AG20443 (cell line): Measurements from ENCODE around the gene AKAP6.
A peak's percentile ranks its signal among the peaks of the same experiment; 100 is the strongest.

Experiments used
- DNase-seq: peaks from one replicate; pipeline ENCODE4 v3.0.0; 2012; ENCODE audit warnings: low spot score, mixed read lengths

AKAP6 gene

DNA sequence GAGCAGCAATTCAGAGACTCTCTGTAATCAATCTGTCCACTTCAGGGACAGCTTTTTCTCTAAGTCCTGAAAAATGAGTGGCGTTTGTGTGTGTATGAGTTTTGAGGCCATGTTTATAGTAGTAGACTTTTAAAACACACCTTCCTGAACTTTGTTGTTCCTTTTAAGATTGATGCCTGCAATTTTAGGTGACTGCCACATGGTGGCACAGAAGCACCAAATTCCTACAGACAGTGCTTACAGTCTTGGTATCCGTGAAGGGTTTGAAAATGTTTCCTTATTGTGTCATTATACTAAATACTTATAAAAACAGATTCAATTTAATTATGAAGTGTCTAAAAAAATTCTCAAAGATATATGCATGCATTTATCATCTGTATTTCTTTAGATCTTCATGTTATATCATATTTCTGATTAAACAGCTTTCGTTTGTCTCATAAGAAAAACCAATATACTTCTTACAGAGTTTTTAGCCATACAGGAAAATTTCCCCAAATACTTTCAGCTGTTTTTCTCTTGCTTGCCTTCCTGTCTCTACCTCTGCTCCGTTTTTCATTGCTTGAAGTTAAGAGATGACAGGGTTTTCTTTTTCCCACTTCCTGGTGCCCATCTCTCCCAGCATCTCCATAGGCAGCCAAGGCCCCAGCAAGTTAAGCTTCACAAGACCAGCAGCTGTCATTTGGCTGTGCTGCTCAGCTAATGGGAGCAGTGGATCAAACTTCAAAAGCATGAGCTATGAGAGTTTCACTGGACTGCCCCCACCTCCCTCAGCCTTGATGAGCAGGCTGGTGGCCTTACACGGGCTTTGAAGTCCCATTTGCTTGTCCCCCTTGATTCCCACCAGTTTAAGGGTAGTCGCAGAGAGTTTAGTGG is 259.6 kb downstream of the AKAP6 start:
- DNase-seq = peak; percentile 43

DNA sequence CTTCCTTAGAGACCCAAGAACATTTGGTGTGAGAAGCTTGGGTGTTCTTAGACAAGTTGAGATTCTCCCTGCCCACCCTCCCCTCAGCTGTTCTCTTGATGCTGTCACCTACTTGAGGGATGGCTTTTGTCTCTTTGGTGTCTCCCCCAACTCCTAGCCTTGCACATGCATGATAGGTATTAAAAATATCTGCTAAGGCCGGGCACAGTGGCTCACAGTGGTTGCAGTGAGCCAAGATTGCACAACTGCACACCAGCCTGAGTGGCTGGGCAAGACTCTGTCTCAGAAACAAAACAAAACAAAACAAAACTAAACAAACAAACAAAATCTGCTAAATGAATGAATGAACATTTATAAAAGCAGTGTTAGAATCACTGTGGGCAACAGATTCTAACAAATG is 261.1 kb downstream of the AKAP6 start:
- no peak for DNase-seq

DNA sequence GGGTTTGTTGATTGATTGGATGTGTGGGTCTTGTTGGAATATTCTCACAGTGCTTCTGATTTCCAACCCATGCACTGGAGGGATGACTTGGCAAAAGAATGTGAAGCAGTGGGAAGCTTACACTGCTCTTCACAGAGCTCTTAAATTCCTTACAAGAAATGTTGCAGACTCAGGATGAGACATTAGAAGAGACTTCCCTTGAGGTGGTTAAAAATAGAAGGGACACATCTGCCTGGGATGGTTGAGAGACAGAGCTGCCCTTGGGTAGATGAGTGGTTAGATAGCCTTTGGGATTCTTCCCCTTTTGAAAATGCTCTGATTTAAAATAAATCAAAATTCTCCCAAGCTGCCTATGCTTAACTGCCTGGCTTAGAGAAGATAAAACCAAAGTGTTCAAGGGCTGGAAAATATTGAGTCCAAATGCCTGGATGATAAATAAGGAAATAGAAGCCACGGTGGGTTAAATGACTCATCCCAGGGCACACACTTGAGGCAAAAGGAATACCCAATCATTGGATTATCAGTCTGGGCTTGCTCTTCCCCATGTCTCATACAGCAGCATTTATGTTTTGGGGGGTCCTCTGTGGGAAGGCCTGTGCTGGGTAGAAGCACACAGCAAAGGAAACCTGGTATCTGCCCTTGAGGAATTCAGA is 264.3 kb downstream of the AKAP6 start:
- DNase-seq = peak; percentile 65

DNA sequence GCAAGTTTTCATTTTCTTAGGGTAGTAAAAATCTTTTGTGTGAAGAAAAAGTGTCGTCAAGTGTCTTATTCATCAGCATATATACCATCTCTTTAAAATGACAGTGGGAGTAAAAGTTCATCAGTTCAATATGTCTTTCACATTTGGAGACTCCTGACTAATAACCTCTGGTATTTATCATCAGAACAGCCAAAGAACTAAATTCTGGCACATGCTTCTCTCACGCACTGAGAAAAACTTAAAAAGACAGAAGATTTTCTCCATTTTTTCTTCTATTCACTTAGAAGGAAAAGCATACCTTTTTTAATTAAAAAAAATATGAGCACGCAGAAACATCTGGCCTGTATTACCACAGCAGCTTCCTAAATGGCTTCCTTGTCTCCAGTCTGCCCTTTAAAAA is 265.7 kb downstream of the AKAP6 start:
- peak; percentile 59 for DNase-seq

DNA sequence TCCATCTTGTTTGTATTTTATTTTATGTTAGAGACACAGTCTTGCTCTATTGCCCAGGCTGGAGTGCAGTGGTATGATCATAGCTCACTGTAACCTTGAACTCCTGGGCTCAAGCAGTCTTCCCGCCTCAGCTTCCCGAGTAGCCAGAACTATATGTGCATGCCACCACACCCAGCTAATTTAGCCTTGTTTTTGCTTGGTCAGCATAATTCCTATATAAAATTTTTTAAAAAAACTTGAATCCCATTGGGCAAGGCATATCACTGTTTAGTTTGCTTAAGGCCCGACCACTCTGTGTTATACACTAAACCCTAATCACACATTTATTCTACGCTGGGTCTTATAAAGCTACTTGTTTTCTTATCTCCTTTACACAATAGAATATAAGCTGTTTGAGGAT is 266.4 kb downstream of the AKAP6 start:
- no peak for DNase-seq

DNA sequence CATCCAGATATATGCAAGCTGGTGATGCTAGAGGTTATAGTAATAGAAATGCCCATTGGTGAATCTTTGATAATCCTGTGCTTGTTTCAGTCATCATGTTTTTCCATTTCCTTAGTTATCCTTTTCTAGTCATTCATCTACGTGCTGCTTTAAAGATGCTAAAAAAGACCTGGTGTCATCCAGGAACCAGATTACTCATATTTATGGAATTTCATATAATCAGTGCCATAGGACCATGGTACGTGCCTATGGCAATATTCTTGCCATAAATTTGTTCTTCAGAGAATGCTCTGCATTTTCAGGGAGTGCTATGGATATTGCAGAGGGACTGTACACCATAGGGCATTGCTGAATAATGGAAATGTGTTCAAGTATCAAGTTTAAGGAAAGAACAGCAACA is 267.3 kb downstream of the AKAP6 start:
- no peak for DNase-seq

DNA sequence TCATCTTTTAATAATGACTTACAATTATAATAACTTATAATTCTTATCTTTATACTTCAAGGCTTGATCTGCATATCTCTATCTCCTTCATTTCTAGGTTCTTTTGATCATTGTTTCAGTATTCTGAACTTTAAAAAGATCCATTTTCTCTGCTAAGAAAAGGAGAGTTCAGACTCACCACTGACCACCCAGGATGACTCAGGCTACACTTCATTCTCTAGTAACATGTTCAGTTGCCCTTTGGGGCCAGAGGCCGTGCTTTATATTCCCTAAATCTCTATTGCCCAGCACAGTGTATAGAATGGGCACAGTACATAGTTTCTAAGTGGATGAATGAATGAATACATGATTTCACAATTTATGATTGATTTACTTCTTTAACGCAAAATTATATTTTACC is 268.7 kb downstream of the AKAP6 start:
- DNase-seq = no peak

DNA sequence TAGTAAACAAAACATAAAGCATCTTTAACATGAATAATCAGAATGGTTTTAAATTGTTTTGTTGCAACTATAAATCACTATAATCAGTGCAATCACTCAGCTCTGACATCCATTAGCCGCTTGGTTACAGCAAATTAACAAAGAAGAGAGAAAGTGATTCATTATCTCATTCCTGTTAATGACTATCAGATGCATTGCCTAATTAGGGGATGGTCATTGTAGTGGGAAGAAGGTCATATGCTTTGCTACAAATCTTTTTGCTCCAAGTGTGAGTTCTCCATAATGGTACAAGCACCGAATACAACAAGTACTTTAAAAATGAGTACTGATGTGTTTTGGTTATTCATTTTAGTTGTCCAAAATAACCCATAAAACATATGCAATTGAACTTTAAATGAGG is 272.0 kb downstream of the AKAP6 start:
- no peak for DNase-seq

DNA sequence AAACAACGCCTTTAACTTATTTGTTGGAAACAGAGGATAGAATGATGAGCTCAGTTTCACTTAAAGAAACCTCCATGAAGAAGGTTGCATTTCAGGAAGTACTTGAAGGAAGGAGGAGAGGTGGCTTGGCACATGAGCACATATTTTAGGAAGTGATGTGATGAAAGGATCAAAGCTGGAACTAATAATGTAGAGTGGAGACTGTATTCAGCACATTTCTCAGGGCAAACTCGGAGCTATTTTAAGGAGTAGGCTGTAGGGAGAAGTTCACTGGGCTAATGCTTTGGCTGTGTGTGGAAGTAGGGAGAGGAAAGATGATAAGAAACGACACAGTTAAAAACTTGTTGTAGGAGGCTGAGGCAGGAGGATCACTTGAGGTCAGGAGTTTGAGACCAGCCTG is 272.8 kb downstream of the AKAP6 start:
- DNase-seq = no peak

DNA sequence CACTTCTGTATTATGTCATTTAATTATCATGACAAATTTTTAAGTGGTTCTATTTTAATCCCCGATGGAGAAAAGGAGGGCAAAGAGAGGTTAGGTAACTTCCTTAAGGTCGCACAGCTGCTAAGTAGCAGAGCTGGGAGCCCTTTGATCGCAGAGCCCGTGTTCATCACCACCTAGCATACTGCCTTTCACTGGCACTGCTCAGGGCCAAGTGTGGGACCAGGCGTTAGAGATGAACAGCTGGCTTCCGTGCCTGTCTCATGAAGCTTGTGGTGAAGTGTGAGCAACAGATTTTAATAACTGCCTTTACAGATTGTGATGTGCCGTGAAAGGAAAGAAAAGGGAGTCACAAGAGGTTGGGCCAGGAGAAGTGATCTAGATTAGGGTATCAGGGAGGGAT is 273.6 kb downstream of the AKAP6 start:
- DNase-seq = no peak

DNA sequence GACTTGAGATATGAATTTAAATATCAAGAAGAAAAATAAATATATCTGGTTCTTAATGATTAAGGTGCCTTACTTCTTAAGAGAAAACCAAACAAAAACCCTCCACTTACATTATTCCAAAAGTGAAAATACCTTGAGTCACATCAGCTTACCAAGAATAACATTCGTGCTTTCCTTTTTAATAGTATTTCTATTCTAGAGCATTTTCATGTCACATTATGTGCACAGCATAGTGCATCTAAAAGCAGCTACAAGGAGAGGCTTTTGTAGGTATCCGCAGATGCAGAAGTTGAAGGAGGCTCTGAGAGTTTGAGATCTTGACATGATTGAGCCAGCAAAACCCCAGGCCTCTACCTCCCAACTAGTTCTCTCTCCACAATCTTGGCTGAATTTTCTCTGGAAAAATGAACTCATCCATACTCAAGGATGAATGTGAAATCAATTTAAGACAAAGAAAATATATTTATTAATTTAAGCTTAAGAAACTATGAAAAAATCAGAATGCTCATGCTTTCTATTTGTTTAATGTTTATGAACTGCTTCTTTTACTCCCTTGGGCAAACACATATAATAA is 275.0 kb downstream of the AKAP6 start:
- no peak for DNase-seq

DNA sequence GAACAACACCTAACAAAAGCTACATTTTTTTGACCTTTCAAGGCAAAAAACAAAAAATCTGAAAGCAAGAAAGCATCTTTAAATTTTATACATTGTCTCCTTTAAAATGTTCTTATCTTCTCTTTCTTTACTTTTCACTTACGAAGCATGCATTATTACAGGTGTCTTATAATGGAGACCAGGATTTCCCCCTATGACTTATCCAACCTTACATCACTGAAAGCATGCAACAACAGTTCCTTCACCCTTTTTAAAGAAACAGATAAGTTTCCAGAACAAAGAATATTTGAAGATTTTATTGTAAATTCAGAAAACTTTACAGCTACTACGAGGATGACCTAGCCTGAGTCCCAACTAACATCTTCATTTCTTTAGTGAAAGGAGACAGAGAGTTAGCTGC is 277.2 kb downstream of the AKAP6 start:
- no peak for DNase-seq

DNA sequence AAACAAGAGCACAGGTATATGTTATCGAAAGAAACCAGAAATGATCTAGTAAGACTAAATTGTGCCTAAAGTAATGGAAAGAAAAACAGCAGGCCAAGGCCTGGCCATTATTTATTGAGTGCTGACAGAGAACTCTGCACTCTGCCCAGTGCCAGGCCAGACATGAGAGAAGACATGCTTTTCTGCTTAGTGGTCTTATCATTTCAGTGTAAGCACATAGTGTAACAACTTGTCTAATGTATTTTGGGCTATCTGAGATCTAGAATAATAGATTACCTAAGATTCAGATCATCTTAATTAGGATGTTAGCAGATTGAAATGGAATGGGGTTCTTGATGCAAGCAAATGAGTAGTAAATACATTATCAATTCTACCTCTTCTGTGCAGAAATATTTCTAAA is 278.3 kb downstream of the AKAP6 start:
- peak; percentile 21 for DNase-seq

DNA sequence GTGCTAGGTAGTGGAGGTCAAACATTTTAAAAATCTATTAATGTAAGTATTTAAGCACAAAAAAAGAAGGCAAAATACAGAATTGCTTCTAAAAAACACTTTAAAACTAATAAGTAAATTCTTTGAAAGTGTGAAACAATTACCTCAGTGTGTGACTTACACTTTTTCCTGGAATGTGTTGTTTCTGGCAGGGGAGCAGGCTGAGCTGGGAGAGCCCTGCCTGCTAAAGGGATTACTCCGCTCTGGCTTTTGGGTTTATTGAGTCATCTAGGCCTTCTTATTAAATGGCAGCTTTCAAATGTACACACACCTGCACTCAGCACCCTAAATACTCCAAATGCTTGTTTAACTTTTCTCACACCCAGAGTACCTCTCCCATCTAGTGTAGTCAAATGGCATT is 279.8 kb downstream of the AKAP6 start:
- DNase-seq = peak; percentile 67

DNA sequence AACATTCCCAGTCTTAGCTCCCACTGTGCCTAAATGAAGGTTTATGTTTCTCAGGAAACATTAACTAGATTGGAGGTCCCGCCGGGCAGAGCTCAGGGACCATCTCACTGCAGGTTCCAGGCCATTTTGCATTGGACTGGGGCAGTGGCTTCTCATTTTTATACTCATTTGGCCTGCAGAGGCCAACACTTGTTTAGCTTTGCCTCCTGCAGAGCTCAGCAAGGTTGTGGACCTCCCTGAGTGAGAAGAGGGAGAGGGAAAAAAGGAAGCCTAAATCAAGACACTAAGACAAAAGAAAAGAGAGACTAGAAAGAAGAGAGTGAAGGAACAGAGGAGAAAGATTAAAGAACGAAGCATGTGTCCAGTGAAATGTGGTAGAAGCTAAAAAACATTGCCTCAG is 280.3 kb downstream of the AKAP6 start:
- no peak for DNase-seq

DNA sequence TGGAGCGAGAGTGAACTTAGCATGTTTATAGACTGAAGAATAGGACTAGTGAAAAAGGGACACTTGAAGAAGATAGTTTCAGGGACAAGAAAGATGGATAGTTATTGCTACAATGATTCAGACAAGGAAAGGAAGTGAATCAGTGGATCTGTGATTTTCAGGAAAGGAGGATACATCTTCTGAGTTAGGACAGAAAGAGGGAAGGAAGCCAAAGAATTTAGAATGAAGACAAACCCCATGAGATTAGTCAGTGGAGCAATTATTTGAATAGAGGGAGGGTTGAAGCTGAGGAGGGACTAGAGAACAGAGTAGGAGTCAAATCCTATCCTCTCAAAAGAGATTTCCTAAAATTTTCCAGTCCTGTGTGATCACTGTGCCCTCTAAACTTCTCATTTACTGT is 282.7 kb downstream of the AKAP6 start:
- DNase-seq = peak; percentile 61

DNA sequence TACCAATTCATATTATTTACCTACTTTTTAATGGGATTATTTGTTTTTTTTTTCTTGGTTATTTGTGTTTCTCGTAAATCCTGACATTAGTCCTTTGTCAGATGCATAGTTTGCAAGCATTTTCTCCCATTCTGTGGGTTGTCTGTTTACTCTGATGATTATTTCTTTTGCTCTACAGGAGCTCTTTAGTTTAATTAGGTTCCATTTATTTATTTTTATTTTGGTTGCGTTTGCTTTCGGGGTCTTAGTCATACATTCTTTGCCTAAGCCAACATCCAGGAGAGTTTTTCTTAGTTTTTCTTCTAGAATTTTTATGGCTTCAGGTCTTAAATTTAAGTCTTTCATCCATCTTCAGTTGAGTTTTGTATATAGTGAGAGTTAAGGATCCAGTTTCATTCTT is 289.9 kb downstream of the AKAP6 start:
- DNase-seq = no peak

DNA sequence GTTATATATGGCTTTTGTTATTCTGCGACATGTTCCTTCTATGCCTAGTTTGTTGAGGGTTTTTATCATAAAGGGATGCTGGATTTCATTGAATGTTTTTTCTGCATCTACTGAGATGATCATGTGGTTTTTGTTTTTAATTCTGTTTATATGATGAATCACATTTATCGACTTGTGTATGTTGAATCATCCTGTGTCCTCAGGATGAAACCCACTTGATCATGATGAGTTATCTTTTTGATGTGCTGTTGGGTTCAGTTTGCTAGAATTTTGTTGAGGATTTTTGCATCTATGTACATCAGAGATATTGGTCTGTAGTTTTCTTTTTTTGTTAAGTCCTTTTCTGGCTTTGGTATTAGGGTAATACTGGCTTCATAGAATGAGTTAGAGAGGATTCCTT is 291.2 kb downstream of the AKAP6 start:
- DNase-seq = no peak

DNA sequence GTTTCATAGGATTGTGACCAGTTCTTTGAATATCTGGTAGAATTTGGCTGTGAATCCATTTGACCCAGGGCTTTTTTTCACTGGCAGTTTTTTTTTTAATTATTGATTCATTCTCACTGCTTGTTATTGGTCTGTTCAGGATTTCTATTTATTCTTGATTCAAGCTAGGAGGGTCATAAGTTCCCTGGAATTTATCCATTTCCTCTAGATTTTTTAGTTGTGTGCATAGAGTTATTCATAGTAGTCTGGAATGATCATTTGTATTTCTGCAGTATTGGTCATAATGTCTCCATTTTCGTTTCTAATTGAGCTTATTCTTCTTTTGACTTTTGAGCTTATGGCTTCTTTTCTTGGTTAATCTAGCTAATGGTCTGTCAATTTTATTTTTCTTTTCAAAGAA is 291.6 kb downstream of the AKAP6 start:
- no peak for DNase-seq

DNA sequence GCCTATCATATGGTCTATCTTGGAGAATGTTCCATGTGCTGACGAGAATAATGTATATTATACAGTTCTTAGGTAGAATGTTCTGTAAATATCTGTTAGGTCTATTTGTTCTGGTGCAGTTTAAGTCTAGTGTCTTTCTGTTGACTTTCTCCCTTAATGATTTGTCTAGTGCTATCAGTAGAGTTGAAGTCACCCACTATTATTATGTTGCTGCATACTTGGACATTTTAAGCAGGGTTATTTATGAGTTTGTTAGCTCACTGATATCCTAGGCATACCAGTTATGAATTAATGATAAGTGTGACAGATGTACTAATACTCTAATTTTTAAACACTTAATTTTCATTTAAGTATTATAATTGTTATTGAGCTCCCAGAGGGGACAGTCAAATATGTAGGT is 292.5 kb downstream of the AKAP6 start:
- no peak for DNase-seq

DNA sequence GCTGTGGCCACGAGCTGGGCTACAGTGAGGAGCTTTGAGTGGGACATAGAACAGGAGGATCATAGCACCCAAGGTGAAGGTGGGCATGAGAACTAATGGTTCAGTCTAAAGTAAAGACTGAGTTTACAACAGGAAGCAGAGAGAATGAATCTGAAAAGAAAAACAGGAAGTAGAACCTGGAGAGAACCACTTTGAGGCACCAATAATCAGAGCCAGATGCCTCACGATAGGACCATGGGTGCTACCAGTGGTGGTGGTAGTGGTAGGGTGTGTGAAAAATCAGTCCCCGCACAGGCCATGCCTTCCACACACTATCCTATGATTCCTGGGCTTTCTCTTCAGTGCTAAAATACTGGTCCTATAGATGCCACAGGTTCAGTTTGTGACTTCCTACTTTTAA is 293.6 kb downstream of the AKAP6 start:
- no peak for DNase-seq

DNA sequence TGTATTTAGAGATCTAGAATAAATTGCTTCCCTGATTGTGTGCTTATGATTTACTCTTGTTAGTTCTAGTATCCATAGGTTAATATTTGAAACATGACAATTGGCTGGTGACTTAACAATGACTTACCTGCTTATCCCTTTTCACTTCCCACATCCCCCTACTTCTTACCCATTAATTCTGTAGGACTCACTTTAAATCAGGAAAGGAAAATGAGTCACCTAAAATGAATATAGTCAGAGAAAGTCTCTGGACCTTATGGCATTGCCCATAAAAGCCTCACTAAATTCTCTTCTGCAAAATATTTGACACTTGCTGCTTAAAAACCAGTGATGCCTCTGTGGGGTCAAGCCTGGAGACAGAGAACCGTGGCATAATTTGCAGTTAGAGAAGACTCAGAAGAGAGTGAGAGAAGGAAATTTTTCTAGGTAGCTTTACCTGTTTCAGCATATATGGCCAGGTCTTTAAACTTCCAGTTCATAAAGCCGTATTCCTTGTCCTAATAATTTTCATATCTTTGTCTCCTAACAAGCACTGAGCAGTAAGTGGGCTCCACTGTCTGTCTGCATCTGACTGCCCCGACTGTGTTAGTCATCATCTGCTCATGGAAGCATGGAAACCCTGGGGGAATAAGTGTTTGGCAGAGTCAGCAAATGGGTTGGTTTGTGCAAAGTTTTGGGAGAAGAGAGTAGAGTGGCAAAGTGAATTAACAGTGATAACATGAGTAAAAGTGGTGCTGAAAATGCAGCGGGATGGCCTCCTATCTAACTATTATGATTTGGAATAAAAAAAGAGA is 294.4 kb downstream of the AKAP6 start:
- DNase-seq = peak; percentile 24

DNA sequence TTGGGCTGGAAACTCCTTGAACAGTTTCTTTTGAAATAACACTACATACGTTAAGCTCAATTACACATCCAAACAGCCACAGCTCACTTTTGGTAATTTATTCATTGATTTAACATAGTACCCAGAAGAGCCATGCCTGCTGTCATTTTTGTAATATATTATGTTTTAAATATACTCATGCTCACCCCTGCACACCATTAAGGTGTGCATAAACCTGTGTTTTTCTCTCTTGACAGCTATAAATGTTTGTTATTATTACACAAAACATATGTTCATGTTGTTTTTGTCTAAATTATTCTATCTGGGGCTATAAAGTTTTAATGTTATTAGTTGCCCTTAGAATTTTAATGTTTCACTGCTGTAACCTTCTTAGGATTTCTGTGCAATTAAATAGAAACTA is 296.1 kb downstream of the AKAP6 start:
- DNase-seq = no peak
